ENCODE results near the gene DUSP16.

Gene DUSP16

DNA sequence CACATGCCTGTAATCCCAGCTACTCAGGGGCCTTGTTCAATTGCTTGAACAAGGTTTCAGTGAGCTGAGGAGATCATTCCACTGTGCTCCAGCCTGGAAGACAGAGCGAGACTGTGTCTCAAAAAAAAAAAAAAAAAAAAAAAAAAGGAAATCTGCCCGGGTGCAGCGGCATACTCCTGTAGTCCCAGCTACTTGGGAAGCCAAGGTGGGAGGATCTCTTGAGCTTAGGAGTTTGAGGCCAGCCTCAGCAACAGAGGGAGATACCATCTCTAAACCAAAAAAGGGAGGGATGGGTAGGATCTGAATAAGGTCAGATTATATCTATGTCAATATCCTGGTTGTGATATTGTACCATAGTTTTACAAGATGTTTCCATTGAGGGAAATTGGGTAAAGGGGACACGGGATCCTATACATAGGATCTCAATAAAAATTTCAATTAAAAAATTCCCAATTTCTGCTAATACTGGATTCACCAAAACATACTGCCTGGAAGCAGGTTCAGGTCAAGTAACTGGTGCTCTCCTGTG lies 129.4 kb downstream of the DUSP16 start:
- no peak for DNase-seq

DNA sequence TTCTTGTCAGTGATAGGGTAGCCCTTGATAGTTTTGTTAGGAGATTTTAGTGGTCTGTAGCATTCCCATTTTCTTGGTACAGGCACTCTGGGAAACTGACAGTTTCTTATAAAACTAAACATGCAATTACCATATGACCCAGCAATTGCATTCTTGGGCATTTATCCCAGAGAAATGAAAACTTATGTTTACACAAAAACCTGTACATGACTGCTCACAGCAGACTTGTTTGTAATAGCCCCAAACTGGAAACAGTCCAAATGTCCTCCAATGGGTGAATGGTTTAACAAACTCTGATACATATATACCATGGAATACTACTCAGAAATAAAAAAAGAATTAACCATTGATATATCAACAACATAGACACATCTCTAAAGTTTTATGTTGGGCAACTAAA lies 130.3 kb downstream of the DUSP16 start:
- DNase-seq = no peak

DNA sequence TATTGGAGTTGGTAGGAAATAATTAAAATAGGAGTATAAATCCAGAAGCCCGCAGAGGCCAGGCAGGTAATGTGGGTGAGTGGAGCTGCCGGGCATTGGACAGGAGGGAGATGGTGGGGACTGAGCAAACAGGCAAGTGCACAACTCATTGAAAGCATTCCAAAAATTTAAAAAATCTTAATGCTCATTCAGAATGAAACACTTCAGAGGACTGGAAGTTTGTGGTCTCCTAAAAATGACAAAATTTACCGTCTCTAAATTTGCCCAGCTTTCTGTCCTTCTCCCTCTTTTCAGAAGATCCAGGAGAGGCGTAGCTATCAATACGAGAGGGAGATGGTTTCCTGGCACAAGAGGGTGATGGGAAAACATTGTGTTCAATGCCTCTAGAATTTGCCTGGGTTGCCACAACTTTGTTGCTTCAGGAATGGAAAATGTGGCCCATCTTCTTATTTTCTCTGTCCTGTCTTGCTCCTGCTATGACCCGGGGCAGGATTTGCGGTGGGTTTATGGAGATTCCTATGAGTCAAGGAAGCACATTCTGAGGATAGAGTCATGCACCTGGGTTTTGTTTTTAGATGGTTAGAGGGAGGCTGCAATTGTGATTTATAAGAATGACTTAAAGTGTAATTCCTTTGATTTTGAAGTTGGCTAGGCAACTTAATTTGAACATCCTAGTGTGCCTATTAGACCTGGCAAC lies 133.6 kb downstream of the DUSP16 start:
- no peak for DNase-seq

DNA sequence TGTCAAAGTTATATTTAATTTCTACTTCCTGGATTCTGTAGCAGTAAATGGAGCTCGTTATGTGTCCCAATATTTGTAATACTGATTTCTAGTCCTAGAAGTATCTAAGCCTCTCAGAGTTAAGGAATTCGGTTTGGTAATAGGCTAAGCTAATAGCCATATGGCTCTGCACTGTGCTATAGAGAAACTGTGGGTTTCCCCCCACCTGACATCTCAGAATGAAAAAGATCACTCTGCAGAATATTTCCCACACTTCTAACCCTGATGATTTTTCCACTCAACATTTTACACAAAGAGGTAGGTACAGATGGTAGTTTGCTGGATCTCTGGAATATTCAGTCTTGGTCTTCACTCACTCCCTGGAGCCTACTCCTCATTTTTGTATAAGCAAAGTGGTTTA lies 134.6 kb downstream of the DUSP16 start:
- DNase-seq = no peak

DNA sequence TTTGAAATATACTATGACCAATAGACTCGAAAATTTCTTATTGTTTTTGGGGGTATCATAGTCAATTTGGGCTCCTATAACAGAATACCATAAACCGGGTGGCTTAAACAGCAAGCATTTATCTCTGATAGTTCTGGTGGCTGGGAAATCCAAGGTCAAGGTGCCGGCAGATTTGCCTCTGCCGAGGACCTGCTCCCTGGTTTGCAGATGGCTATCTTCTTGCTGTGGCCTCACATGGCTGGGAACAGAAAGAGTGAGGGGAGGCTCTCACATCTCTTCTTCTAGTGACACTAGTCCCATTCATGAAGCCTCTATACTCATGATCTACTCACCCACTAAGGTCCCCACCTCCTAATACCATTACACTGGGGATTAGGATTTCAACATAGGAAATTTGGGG lies 135.1 kb downstream of the DUSP16 start:
- DNase-seq = no peak

DNA sequence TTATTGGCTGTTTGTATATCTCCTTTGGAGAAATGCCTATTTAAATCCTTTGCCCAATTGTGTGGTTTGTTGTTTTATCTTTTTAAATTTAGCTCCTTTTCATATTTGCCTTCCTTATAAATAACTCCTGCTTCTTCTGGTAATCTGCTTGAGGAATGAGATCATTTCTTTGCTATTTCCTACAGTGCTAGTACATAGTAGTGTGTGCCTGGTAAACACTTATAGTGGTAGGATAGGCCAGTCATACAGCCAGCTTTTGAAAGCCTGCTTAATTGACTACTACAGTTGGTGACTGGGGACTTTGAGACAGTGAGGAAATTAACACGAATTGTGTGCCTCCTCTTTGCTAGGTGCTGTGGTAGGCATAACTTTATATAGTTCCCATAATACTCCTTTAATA lies 137.0 kb downstream of the DUSP16 start:
- DNase-seq = no peak

DNA sequence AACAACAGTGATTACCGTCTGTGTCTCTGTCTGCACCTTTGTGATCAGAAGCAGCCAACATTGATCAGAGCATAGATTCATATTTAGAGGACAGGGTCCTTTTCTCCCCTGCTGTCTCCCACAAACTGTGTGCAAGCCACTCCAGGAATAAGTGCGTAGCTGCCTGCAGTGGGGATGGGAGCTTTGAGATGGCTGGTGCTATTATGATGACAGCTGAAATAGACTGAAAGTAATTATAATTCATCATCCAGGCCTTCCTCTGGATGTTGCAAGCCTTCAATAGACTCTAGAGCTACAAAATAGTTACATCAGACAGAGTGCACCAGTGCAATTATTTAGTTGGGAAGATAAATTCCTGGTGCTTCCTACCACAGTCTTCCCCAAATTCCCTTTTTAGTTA lies 137.7 kb downstream of the DUSP16 start:
- DNase-seq = no peak
